GM10266 (cell line): ENCODE data around the gene HLF.
"Not testable (repeated sequence)": the region's sequence is repeated elsewhere in the genome, so short reads cannot be mapped to it uniquely, and the experiment has no call there.

Experiments
- DNase-seq: peaks from one replicate; pipeline ENCODE4 v3.0.0; 2012; ENCODE audit errors: extremely low spot score
- TF ChIP-seq, protein P1 (sequence below): IDR thresholded peaks from 2 replicates; pipeline ENCODE4 v1.5.1; 2012; ENCODE audit warnings: mild to moderate bottlenecking, low read depth; ENCODE audit not compliant: control insufficient read depth, insufficient read depth; ENCODE audit errors: missing control alignments

HLF gene

DNA sequence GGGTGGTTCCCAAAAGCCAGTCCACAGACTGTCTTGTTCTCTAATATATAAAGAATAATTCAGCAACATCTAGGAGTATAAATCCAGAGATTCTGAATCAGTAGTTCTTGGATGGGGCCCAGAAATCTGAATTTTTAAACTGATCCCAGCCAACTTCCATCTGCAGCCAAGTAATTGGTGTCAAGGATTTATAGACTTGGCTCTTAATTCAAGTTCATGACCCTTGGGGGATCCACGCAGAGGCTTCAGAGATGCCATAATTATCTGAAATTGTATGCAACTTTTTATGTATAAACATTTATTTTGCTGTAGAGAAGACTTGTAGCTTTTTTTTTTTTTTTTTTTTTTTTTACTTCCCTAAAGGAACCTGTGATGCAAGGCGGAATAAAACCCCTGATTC is 60.6 kb downstream of the HLF start:
- TF ChIP-seq, protein P1, sequence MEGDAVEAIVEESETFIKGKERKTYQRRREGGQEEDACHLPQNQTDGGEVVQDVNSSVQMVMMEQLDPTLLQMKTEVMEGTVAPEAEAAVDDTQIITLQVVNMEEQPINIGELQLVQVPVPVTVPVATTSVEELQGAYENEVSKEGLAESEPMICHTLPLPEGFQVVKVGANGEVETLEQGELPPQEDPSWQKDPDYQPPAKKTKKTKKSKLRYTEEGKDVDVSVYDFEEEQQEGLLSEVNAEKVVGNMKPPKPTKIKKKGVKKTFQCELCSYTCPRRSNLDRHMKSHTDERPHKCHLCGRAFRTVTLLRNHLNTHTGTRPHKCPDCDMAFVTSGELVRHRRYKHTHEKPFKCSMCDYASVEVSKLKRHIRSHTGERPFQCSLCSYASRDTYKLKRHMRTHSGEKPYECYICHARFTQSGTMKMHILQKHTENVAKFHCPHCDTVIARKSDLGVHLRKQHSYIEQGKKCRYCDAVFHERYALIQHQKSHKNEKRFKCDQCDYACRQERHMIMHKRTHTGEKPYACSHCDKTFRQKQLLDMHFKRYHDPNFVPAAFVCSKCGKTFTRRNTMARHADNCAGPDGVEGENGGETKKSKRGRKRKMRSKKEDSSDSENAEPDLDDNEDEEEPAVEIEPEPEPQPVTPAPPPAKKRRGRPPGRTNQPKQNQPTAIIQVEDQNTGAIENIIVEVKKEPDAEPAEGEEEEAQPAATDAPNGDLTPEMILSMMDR: no peak
- DNase-seq: no peak

DNA sequence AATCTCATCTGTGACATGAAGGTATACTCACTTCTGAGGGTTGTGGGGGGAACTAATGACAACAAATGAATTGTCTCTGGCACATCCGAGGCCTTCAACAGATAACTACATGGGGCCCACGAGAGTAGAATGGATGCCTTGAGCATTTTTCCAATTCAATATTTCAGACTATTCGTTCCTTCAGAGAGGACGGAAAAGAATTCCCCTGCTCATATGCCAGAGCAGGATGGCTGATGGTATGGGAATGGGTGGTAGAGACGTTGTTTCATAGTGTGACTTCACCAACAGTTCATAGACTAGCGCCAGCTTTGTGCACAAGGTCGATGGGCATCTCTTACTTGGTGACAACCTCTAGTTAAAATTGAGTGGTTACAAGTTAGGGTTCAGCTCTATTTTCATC is 61.3 kb downstream of the HLF start:
- no peak for DNase-seq
- TF ChIP-seq, protein P1: no peak

DNA sequence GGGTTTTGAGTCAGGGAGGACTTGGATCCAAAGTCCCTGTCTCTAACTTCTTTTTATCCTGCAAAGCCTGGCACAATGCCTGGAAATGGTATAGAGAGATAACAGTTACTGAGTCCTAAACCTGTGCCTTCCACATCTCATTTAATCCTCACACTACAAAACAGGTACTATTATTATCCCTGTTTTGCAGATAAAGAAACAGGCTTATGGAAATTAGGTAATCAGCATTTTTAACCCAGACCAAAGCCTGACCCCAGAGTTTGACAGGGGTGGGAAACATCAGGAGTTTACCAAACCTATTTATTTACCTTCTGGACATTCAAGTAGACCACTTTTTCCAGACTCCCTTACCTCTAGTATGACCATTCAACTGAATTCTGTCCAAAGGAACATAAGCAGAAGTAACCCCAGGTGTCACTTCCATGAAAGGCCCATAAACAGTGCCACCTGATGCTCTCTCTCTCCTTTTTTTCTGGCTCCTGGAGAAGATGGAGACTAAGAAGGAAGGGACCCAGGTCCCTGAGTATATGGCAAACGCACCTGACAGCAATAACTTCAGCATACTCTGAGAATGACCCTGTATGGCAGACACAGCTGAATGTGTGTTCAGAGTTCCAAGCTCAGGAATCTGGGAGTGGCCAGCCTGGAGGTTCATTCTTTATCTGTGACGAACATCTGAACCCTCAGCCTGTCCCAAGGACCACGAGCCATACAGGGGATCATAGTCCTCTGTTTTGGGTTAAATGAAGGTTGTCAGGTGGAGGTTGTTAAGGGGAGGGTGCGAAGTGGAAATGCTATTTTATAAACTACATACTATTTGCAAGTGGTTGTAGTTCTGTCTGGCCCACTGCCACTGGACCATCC is 62.7 kb downstream of the HLF start:
- no peak for DNase-seq
- TF ChIP-seq, protein P1: no peak

DNA sequence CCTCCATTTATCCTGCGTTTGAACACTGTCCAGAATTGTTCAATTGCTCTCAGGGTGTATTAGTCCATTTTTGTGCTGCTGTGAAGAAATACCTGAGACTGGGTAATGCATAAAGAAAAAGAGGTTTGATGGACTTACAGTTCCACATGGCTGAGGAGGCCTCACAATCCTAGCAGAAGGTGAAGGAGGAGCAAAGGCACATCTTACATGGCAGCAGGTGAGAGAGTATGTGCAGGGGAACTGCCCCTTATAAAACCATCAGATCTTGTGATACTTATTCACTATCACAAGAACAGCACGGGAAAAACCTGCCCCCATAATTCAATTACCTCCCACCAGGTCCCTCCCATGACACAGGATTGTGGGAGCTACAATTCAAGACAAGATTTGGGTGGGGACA is 63.8 kb downstream of the HLF start:
- not testable (repeated sequence) for DNase-seq

DNA sequence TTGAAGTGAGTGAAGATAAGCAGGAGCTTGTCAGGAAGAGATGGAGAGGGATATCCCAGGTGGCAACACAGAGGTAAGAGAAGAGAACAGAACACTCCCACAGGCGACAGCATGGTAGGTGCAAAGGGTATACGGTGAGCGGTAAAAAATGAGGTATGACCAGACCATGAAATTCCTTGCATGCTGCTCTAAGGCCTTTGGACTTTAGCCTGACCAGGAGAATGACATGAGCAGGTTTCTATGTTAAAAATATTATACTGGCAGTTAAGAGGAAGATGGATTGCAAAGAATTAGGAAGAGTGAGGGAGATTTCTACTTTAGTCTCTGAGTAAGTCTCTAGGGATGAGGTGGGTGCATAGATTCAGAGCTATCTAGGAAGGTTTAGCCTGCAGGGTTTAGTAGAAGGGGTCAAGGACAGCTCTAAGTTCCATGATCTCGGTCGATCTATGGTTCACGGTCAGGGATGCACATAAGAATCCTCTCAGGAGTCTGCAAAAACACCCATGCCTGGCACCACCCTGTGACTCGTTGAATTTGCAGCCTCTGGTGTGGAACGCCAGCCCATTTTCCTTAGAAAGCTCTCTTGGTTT is 65.7 kb downstream of the HLF start:
- no peak for DNase-seq
- TF ChIP-seq, protein P1: no peak

DNA sequence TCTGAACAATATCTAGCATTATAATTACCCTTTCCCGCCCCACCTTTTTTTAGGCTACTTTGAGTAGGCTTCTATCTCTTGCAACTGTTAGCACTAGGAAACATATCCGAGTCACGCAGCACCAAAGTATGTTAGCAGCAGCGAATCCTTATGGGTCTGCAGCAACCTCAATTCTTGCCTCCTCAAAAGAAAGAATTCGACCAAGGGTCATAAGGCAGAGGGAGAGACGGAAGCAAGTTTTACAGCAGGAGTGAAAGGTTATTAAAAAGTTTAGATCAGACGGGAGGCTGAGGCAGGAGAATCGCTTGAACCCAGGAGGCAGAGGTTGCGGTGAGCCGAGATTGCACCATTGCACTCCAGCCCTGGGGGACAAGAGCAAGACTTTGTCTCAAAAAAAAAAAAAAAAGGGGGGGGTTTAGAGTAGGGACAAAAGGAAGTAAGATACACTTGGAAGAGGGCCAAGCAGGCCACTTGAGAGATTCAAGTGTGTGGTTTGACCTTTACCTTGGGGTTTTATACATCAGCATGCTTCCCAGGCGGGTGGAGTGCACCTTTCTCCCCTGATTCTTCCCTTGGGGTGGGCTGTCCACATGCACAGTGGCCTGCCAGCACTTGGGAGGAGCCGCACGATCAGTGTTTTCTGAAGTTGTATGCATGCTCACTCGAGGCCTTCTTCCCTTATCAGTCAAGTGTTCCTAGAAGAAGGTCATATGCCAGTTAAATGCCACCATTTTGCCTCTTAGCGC is 67.7 kb downstream of the HLF start:
- TF ChIP-seq, protein P1: no peak
- DNase-seq: no peak

DNA sequence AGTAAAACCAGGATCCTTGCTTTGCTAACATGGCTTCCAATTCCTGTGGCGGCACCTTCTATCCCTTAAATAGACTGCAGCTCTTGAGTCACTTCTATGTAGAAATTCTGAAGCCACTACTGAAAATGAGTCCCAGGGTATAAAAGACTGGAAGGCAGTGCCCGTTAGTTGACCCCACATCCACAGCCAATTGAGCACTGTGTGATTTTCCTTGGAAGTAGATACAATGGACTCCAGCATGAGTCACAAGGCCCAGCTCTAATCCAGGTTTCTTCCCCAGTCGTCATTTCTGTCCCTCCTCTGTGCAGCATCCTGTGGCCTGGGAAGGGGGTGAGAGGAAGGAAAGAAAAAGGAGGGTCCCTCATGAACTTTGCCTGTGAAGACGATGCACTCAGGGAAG is 69.5 kb downstream of the HLF start:
- TF ChIP-seq, protein P1: no peak
- DNase-seq: no peak
